GM19463 (cell line): ENCODE data around the gene TRIM31.
"Not testable (repeated sequence)": the region's sequence is repeated elsewhere in the genome, so short reads cannot be mapped to it uniquely, and the experiment has no call there.

Experiments used
- ATAC-seq: cut with Tn5 transposase; IDR thresholded peaks from one replicate; pipeline ENCODE4 v1.9.1; 2021; ENCODE audit warnings: mild to moderate bottlenecking, moderate library complexity; ENCODE audit not compliant: unreplicated experiment

The TRIM31 gene

DNA sequence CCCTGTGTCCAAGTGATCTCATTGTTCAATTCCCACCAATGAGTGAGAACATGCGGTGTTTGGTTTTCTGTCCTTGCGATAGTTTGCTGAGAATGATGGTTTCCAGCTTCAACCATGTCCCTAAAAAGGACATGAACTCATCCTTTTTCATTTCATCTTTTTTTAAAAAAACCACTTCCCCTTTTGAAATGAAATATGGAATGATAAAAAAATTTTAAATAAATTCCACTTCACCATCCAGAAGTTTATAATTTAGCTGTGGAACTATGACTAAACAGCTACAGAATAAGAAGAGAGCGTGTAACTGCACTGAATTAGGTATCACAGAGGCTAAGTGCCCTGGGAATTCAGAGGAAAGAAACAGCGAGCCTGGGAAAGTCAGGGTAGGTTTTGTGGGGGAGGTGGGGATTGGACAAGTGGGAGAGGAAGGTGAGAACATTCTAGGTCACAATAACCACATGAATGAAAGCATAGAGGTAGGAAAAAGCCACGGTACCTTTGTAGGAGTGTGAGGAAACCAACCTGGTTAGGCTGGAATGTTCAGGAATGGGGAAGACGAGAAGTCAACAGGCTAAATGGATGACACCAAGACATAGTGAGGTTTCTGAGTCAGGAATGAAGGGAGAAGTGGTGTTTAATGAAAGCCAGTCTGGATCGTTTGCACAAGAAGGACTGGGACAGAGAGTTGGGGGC, 37.1 kb upstream of the TRIM31 start:
- no peak for ATAC-seq

GRCh38 chr6:30149234-30149633, 36.3 kb upstream of the TRIM31 start:
- no peak for ATAC-seq

- no peak for ATAC-seq
Measured at GRCh38 chr6:30147096-30147495, 34.2 kb upstream of the TRIM31 start.

DNA sequence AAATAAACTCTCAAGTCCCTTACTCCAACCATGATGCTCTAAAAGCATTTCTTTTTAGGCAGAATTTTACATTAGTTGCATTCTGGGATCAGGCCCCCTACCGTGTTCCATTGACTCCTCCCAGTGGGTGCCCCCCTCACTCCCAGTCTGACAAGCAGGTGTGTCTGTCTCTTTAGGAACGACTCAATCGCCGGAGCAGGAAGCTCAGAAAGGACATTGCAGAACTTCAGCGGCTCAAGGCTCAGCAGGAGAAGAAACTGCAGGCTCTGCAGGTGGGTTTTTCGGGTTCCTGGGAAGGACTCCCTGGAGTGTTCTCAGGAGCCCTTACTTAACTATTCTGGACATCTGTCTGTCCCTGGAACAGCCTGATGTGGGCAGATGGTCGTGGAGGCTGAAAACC, 32.9 kb upstream of the TRIM31 start:
- ATAC-seq: no peak

GRCh38 chr6:30144811-30145210, 31.9 kb upstream of the TRIM31 start:
- no peak for ATAC-seq

DNA sequence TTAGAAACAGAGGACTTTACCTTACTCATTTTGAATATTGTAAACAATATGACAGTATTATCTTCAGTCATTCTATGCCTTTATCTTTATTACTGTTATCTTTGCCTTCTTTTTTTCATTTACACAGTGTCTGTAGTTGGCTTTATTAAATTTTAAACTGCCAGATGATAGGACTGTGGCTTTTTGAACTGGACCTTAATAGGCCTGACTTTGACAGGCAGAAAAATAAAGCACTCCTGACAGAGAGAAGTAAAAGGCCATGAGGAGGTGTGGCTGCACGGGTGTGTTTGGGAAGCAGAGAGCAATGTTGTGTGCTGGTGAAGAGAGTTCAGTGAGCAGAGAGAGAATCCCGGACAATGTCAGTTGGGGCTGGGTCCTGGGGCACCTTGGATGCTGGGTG, 30.9 kb upstream of the TRIM31 start:
- no peak for ATAC-seq

- no peak for ATAC-seq
Measured at GRCh38 chr6:30142665-30143064, 29.8 kb upstream of the TRIM31 start.

GRCh38 chr6:30140240-30140639, 27.4 kb upstream of the TRIM31 start:
- ATAC-seq: not testable (repeated sequence)

GRCh38 chr6:30136570-30137286, 23.8 kb upstream of the TRIM31 start:
- ATAC-seq: no peak

GRCh38 chr6:30135757-30136156, 22.9 kb upstream of the TRIM31 start, which contains the start of gene TRIM40:
Gene TRIM40, plus strand, starts transcription at chr6:30136140. Its CDS starts 897 bp downstream, at chr6:30137037.
- ATAC-seq: no peak

DNA sequence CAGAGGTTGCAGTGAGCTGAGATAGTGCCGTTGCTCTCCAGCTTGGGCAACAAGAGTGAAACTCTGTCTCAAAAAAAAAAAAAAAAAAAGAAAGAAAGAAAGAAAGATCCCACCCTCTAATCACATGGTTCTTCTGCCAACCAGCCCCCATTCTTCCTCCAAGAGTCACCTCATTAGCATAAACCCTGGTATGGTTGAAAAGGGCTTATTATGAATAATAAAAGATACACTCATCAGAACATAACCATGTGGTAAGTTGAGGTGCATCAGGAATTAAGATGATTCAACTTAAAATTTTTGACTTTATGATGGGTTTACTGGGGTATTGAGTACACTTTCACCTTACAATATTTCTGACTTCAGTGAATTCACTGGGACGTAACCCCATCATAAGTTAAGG, 22.3 kb upstream of the TRIM31 start:
- no peak for ATAC-seq

GRCh38 chr6:30131947-30132497, 19.1 kb upstream of the TRIM31 start:
- no peak for ATAC-seq

DNA sequence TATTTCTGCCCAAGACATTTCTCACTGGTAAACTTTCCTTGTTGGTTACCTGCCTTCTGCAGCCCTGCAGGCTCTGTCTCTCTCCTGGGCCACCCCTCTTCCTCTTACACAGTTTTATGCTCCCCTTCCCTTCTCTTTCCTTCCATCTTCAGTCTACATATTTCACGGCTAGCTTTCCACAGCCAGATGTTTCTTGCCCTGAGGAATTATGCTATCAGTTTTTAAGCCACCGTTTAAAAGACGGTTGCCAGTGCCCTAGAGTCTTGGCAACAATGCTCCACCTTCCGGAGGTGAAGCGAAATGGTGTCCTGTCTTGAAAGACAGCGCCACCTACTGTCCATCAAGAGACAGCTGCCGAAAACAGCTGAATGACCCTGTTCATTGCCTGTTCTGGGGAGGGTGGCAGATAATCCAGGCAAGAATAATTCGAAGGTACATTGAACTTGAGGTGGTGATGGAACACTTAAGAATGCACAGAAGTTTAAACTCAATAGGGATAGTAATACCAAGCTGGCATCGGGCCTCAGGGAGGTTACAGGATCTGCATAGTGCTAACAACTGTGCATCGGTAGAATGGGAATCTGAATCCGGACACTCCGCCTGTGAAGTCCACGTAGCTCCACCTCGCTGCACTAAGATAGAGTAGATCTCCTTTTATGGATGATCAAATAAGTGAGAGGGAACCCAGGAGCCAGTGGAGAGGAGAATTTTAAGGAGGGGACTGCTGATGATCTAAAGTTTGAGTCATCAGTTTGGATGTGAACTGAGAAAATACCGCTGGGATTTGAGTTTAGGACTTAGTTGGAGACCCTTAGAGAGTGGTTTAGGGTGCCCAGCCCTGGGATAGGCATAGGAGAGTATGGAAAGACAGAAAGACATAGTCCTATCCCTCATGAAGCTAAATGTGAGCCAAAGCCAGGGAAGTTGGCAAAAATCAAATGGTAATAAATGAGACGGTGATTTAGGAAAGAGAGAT, 18.3 kb upstream of the TRIM31 start:
- no peak for ATAC-seq

GRCh38 chr6:30130179-30130679, 17.3 kb upstream of the TRIM31 start:
- no peak for ATAC-seq

DNA sequence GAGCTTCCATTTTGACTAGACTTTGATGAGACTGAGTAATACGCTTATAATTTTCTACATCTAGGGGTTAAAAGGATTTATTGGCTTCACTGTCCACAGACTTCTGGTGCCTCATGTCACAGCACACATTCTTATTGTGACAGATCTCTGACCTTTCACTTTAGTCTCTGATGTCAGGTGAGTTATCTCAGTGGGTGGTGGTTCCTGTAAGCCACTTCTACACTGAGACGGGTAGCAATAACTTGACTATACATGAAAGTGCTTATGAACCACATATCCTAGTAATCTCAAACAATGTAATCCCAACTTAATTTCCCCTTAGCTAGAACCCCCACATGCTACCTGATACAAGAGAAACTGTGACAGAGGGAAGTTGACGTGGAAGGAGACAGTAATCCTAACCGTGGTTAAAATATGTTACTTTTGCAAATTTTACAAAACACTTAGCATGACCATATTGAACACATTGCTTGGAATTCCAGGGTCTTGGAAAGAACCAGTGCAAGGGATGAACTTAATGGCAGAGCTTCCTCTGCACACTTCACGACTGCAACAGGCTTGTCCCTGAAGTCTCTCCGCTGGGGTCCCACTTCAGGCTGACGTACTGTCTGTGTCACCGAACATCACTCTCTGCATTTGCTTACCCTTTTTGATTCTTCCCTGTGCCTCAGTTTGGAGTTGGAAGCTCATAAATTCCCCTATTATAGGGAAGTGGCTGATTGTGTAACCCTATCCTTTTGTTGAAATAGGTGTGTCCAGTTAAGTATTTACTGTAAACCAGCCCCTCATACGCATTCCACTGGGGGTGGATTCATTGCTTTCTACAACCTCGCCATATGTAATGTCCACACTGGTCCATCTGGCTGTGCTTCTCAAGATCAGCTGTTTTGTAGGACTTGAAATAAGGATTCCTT, 16.6 kb upstream of the TRIM31 start:
- no peak for ATAC-seq

- ATAC-seq: no peak
Measured at GRCh38 chr6:30127238-30128093, 14.6 kb upstream of the TRIM31 start.

DNA sequence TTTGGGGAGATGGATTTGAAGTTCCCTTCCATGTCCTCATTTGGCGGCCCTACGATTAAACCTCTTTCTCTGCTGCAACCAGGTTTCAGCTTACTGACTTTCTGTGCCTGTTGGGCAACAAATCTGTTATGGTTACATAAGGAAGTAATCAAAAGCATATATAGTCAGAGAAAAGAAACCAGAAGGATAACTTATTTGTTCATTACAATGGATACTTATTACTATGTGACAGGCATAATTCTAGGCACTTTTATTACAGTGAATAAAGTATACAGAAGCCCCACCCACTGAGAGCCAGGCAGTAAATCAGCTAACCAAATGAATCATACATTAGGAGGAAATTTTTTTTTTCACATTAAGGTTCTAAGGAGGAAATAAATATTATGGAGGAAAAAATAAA, 9.6 kb upstream of the TRIM31 start:
- ATAC-seq: no peak

- ATAC-seq: no peak
Measured at GRCh38 chr6:30121446-30122366, 8.8 kb upstream of the TRIM31 start.
